HG03097 (cell line): ENCODE data around the gene ADCY1.

Source experiments
- ATAC-seq: cut with Tn5 transposase; IDR thresholded peaks from one replicate; pipeline ENCODE4 v1.9.1; 2021; ENCODE audit not compliant: unreplicated experiment, low FRiP score

The ADCY1 gene

GRCh38 chr7:45689011-45689796, 115.0 kb downstream of the ADCY1 start:
- ATAC-seq: no peak

- no peak for ATAC-seq
Observed at GRCh38 chr7:45689797-45690761, 115.9 kb downstream of the ADCY1 start.

- no peak for ATAC-seq
Observed at GRCh38 chr7:45690762-45691150, 116.6 kb downstream of the ADCY1 start.

- no peak for ATAC-seq
Observed at GRCh38 chr7:45691155-45691656, 117.0 kb downstream of the ADCY1 start.

GRCh38 chr7:45692031-45692430, 117.9 kb downstream of the ADCY1 start:
- ATAC-seq: no peak

GRCh38 chr7:45695249-45695995, 121.3 kb downstream of the ADCY1 start:
- ATAC-seq: no peak

- ATAC-seq: no peak
Observed at GRCh38 chr7:45696476-45696875, 122.3 kb downstream of the ADCY1 start.

GRCh38 chr7:45697576-45698136, 123.5 kb downstream of the ADCY1 start:
- no peak for ATAC-seq

- ATAC-seq: no peak
Observed at GRCh38 chr7:45698303-45699014, 124.3 kb downstream of the ADCY1 start.

GRCh38 chr7:45699015-45699309, 124.8 kb downstream of the ADCY1 start:
- ATAC-seq: no peak

- ATAC-seq: no peak
Observed at GRCh38 chr7:45699726-45700390, 125.7 kb downstream of the ADCY1 start.

- ATAC-seq: no peak
Observed at GRCh38 chr7:45700556-45700955, 126.4 kb downstream of the ADCY1 start.

GRCh38 chr7:45701701-45702510, 127.7 kb downstream of the ADCY1 start:
- ATAC-seq: no peak

GRCh38 chr7:45702751-45703150, 128.6 kb downstream of the ADCY1 start:
- no peak for ATAC-seq

GRCh38 chr7:45703373-45703821, 129.2 kb downstream of the ADCY1 start:
- no peak for ATAC-seq

GRCh38 chr7:45703911-45704682, 129.9 kb downstream of the ADCY1 start:
- no peak for ATAC-seq

GRCh38 chr7:45704683-45705016, 130.5 kb downstream of the ADCY1 start:
- ATAC-seq: no peak
